HG02852 (cell line): ENCODE results near the gene RNASE1.
"Not testable (repeated sequence)": the region's sequence is repeated elsewhere in the genome, so short reads cannot be mapped to it uniquely, and the experiment has no call there.

Experiments
- ATAC-seq: cut with Tn5 transposase; IDR thresholded peaks from one replicate; pipeline ENCODE4 v1.9.1; 2021; ENCODE audit warnings: mild to moderate bottlenecking, moderate library complexity; ENCODE audit not compliant: unreplicated experiment

RNASE1 gene

GRCh38 chr14:20775043-20775442 is 27.6 kb downstream of the RNASE1 start:
- ATAC-seq: no peak

GRCh38 chr14:20774258-20774824 is 28.3 kb downstream of the RNASE1 start:
- no peak for ATAC-seq

GRCh38 chr14:20772650-20773049 is 30.0 kb downstream of the RNASE1 start:
- no peak for ATAC-seq

GRCh38 chr14:20769421-20769820 is 33.2 kb downstream of the RNASE1 start:
- no peak for ATAC-seq

- no peak for ATAC-seq
Observed at GRCh38 chr14:20768593-20768892, 34.1 kb downstream of the RNASE1 start.

- no peak for ATAC-seq
Observed at GRCh38 chr14:20760950-20761349, 41.7 kb downstream of the RNASE1 start.

- not testable (repeated sequence) for ATAC-seq
Observed at GRCh38 chr14:20759465-20759864, 43.2 kb downstream of the RNASE1 start.

- ATAC-seq: no peak
Observed at GRCh38 chr14:20757965-20758364, 44.7 kb downstream of the RNASE1 start.

- ATAC-seq: no peak
Observed at GRCh38 chr14:20755037-20755436, 47.6 kb downstream of the RNASE1 start.

GRCh38 chr14:20754308-20754707 is 48.3 kb downstream of the RNASE1 start:
- ATAC-seq: no peak

- no peak for ATAC-seq
Observed at GRCh38 chr14:20751963-20752562, 50.6 kb downstream of the RNASE1 start.
